Measurements from ENCODE around the gene INSM2.

- TF ChIP-seq POLR2AphosphoS5 (IDR thresholded peaks at IDR 0.05; ENCODE audit: low read depth, low read length) = no peak
- TF ChIP-seq TAF1 (IDR thresholded peaks at IDR 0.05; ENCODE audit: borderline replicate concordance, low read depth, low read length) = no peak
Measured at GRCh38 chr14:35533357-35534207, at the start of gene INSM2.
